GM19193 (cell line): Measurements from ENCODE around the gene RAB11FIP5.

Source experiments
- POLR2A ChIP-seq: IDR thresholded peaks from 4 replicates; pipeline ENCODE4 v1.6.1; 2011; ENCODE audit not compliant: insufficient read depth, insufficient read length; ENCODE audit errors: extremely low read depth

The RAB11FIP5 gene

GRCh38 chr2:73091696-73092095 lies 21.1 kb downstream of the RAB11FIP5 start:
- no peak for TF ChIP-seq POLR2A

GRCh38 chr2:73091164-73091563 lies 21.6 kb downstream of the RAB11FIP5 start:
- TF ChIP-seq POLR2A = no peak

- TF ChIP-seq POLR2A = no peak
Observed at GRCh38 chr2:73089270-73090030, 23.3 kb downstream of the RAB11FIP5 start.

- no peak for TF ChIP-seq POLR2A
Observed at GRCh38 chr2:73088703-73089102, 24.0 kb downstream of the RAB11FIP5 start.

- TF ChIP-seq POLR2A = no peak
Observed at GRCh38 chr2:73088211-73088610, 24.5 kb downstream of the RAB11FIP5 start.

- TF ChIP-seq POLR2A = no peak
Observed at GRCh38 chr2:73087311-73087710, 25.4 kb downstream of the RAB11FIP5 start.

- TF ChIP-seq POLR2A = no peak
Observed at GRCh38 chr2:73085691-73086090, 27.1 kb downstream of the RAB11FIP5 start.

- no peak for TF ChIP-seq POLR2A
Observed at GRCh38 chr2:73084971-73085370, 27.8 kb downstream of the RAB11FIP5 start.

GRCh38 chr2:73083886-73084800 lies 28.6 kb downstream of the RAB11FIP5 start:
- no peak for TF ChIP-seq POLR2A

GRCh38 chr2:73082523-73083410 lies 30.0 kb downstream of the RAB11FIP5 start:
- TF ChIP-seq POLR2A = no peak

- TF ChIP-seq POLR2A = no peak
Observed at GRCh38 chr2:73081181-73081671, 31.5 kb downstream of the RAB11FIP5 start.

GRCh38 chr2:73080321-73081131 lies 32.2 kb downstream of the RAB11FIP5 start:
- TF ChIP-seq POLR2A = no peak

- no peak for TF ChIP-seq POLR2A
Observed at GRCh38 chr2:73079636-73080035, 33.1 kb downstream of the RAB11FIP5 start.
